Progenitor cell of endocrine pancreas (in vitro differentiated cells): ENCODE results near the gene KRTAP10-5. TPM values are rescaled to one million over a fixed set of nuclear protein-coding genes. Genes with fewer than 3 reads are reported as not detected.

Source experiments
- DNase-seq: peaks from one replicate; pipeline ENCODE4 v3.0.0; 2021; ENCODE audit warnings: low spot score; ENCODE audit not compliant: unreplicated experiment
- H3K27ac Mint-ChIP-seq: 2 replicates; pipeline ENCODE4 v1.8.0; 2021; ENCODE audit warnings: mild to moderate bottlenecking, moderate library complexity, mixed read lengths
- H3K27me3 Mint-ChIP-seq: 2 replicates; pipeline ENCODE4 v1.8.0; 2021; ENCODE audit warnings: mixed read lengths
- H3K36me3 Mint-ChIP-seq: 2 replicates; pipeline ENCODE4 v1.8.0; 2022; ENCODE audit warnings: mixed read lengths; ENCODE audit not compliant: insufficient read depth
- H3K4me1 Mint-ChIP-seq: 2 replicates; pipeline ENCODE4 v1.8.0; 2021; ENCODE audit warnings: low read depth, mixed read lengths
- H3K4me3 Mint-ChIP-seq: 2 replicates; pipeline ENCODE4 v1.8.0; 2021; ENCODE audit warnings: low read depth, mild to moderate bottlenecking, moderate library complexity, mixed read lengths
- H3K9me3 Mint-ChIP-seq: 2 replicates; pipeline ENCODE4 v1.8.0; 2021; ENCODE audit warnings: low read depth, mixed read lengths
- total RNA-seq: library from RNA; stranded (reverse); gene quantifications from 2 replicates; pipeline ENCODE4 v1.2.1, GENCODE V29; 2021
- TF ChIP-seq, protein P1 (sequence below): fragments of 200-600 bp; sonication (generic); IDR thresholded peaks from one replicate; pipeline ENCODE4 v1.5.0; 2021; ENCODE audit warnings: antibody characterized with exemption, mild to moderate bottlenecking; ENCODE audit not compliant: unreplicated experiment

KRTAP10-5 gene
- total RNA-seq, 1 donor from 2014 or later, result not detected

DNA sequence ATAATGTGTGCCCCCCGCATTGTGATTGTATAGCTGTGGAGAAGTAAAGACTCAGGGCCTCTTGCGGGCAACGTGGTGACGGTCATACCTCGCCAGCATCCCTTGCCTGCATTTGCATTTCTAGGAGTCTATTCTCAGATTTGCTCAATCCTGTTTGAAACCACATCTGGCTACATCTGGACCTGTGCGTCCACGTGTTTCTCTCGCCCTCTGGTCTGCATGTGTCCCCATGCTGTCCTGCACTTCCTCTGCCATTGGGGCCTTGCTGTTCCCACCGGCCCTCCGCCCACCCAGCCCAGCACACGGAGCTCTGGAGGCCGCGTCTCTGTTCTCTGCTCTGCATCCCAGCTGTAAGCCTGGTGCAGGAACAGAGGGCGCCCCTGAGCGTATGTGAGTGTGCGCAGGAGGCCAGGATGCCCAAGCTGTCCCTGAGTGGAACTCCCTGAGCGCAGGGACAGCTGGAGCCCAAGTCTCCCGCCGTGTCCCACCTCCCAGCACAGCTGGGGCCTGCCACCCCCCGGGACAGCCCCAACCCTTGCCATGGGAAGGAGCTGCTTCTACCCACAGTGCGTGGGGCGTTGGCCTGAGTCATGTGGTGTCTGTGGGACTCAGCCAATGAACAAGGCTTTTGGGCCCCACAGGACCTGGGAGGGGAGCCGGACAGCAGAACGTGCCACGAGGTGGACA is 30.7 kb downstream of the KRTAP10-5 start:
- Mint-ChIP-seq H3K4me1 (peaks cover 16% of the 10 kb centered on the region), H3K36me3 (peaks cover 4% of the 10 kb centered on the region), H3K27me3 (peaks cover 7% of the 10 kb centered on the region), H3K4me3 (no peak overlapping the region), H3K9me3 (peaks cover 18% of the 10 kb centered on the region), H3K27ac (peak overlapping the region; percentile 80)
- TF ChIP-seq, protein P1, sequence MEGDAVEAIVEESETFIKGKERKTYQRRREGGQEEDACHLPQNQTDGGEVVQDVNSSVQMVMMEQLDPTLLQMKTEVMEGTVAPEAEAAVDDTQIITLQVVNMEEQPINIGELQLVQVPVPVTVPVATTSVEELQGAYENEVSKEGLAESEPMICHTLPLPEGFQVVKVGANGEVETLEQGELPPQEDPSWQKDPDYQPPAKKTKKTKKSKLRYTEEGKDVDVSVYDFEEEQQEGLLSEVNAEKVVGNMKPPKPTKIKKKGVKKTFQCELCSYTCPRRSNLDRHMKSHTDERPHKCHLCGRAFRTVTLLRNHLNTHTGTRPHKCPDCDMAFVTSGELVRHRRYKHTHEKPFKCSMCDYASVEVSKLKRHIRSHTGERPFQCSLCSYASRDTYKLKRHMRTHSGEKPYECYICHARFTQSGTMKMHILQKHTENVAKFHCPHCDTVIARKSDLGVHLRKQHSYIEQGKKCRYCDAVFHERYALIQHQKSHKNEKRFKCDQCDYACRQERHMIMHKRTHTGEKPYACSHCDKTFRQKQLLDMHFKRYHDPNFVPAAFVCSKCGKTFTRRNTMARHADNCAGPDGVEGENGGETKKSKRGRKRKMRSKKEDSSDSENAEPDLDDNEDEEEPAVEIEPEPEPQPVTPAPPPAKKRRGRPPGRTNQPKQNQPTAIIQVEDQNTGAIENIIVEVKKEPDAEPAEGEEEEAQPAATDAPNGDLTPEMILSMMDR, result no peak
- DNase-seq, result peak; percentile 7

DNA sequence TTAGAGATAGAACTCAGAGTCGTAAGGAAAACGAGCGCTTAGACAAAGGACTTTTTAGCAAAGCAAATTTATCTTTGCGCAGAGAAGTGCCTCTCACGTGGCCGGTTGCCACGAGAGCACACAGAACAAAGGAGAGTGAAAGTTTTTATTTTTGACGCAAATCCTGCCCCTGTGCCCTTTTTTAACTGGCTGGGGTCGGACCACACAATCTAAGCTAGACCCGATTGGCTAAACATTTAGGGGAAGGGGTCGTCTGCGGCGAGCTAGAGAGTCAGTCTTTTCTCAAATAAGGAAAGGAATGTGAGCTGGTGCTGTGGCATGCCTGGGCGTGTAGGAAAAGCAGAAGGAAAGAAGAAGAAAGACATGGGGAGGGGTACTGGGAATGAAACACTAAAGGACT is 31.5 kb downstream of the KRTAP10-5 start:
- peaks cover 6% of the 10 kb centered on the region for H3K27me3 Mint-ChIP-seq
- H3K9me3 Mint-ChIP-seq, result peaks cover 18% of the 10 kb centered on the region
- H3K27ac Mint-ChIP-seq, result peak overlapping the region; percentile 80
- TF ChIP-seq, protein P1, result no peak
- H3K4me3 Mint-ChIP-seq, result no peak overlapping the region
- DNase-seq, result peak; percentile 6
- H3K36me3 Mint-ChIP-seq, result peaks cover 4% of the 10 kb centered on the region
- H3K4me1 Mint-ChIP-seq, result peaks cover 16% of the 10 kb centered on the region

DNA sequence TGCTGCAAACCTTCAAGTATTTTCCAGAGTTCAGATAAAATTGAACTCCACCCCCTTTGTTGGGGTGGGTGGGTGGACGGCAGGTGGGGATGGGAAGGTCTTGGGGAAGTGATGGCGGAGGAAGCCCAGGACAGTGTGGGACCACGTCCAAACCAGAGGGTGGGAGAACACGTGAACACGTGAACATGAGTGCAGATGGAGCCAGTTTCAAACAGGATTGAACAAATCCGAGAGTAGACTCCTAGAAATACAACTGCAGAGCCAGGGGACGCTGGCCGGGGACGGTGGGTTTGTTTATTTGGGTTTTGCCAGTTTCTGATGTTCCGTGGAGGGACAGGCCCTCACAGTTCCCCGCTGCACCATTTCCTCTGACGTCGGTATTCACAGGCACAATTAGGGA is 32.0 kb downstream of the KRTAP10-5 start:
- Mint-ChIP-seq H3K9me3 (peaks cover 18% of the 10 kb centered on the region), H3K36me3 (peaks cover 4% of the 10 kb centered on the region), H3K4me1 (peaks cover 16% of the 10 kb centered on the region), H3K27ac (peak overlapping the region; percentile 80), H3K4me3 (no peak overlapping the region), H3K27me3 (peaks cover 6% of the 10 kb centered on the region)
- DNase-seq, result no peak
- TF ChIP-seq, protein P1, result no peak

DNA sequence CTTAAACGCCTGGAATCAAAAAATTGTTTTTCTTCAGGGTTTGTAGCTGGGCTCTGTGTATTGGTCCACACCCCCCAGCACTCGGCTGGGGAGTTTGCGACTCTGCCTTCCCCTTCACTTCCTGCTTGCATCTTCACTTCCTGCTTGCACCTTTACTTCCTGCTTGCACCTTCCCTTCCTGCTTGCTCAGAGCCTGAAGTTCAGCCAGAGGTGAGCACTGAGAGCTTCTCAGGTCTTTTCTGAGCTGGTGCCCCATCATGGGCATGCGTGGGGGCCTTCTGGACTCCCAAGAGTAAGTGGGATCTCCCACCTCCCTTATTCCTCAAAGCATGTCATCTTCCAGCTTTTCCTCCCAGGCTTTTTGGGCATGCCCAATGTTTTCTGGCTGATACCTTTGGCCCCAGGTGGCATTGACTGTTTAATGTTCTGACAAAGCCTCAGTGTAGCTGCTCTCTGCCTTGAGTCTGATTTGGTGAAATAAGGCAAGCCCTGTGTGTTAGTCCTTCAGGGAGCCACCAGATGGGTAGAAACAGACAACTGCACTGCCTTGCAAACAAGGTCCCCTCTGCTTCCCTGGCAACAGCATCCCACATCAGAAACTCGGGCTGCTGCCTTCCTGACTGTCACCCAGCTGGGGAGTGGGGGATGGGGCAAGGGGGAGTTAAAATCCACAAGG is 32.6 kb downstream of the KRTAP10-5 start:
- TF ChIP-seq, protein P1, result no peak
- no peak overlapping the region for H3K4me3 Mint-ChIP-seq
- peaks cover 1% of the 10 kb centered on the region for H3K27me3 Mint-ChIP-seq
- H3K9me3 Mint-ChIP-seq, result peaks cover 18% of the 10 kb centered on the region
- peak; percentile 2 for DNase-seq
- peaks cover 4% of the 10 kb centered on the region for H3K36me3 Mint-ChIP-seq
- peaks cover 16% of the 10 kb centered on the region for H3K4me1 Mint-ChIP-seq
- H3K27ac Mint-ChIP-seq, result no peak overlapping the region

DNA sequence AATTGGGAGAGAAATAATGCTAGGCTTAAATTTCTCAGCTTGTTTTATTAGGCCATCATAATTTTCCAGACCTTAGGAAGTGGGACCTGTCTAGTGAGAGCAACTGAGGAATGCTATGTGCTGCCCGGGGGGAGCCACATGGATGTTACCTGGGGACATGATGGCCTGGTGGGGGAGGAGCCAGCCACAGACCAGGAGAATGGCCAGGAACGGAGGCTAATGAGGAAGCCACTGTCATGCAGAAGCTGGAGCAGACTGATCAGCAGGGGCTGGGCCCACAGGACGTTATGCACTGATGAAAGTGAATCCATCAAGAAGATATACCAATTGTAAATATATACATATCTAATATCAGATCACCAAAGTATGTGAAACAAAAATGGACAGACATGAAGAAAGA is 35.8 kb downstream of the KRTAP10-5 start:
- peaks cover 4% of the 10 kb centered on the region for H3K36me3 Mint-ChIP-seq
- TF ChIP-seq, protein P1, result no peak
- no peak for DNase-seq
- H3K4me1 Mint-ChIP-seq, result peaks cover 14% of the 10 kb centered on the region
- H3K4me3 Mint-ChIP-seq, result no peak overlapping the region
- H3K27me3 Mint-ChIP-seq, result no peaks in the 10 kb centered on the region
- peaks cover 18% of the 10 kb centered on the region for H3K9me3 Mint-ChIP-seq
- H3K27ac Mint-ChIP-seq, result no peak overlapping the region
